HL-60/S4 treated with phorbol 12-myristate 13-acetate at 8.2 ng/mL for 4 days and 3 days (cell line): ENCODE measurements around the gene CDA.

Experiments used
- in situ Hi-C: fragments of 300-500 bp; cut with MboI; formaldehyde crosslinking; loops from 2 replicates; pipeline ENCODE4 v1.15.0; 2022; ENCODE audit warnings: low sequenced_read_pairs

The CDA gene

DNA sequence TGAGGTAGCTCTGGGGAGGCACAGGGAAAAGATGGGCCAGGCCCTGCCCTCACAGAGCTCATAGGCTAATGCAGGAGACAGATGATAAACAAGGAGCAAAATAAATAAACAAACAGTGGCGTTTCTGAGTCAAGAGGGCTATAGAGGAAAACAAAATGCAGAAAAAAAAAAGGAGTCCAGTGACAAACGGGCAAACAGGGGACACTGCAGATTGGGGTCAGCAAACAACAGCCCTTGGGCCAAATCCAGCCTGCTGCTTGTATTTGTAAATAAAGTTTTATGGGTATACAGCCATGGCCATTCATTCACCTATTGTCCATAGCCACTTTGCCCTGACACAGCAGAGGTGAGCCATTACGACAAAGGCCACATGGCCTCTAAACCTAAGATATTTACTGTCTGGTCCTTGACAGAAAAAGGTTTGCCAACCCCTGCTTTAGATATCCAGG, 25.3 kb downstream of the CDA start:
- in situ Hi-C loops = no loop called here

DNA sequence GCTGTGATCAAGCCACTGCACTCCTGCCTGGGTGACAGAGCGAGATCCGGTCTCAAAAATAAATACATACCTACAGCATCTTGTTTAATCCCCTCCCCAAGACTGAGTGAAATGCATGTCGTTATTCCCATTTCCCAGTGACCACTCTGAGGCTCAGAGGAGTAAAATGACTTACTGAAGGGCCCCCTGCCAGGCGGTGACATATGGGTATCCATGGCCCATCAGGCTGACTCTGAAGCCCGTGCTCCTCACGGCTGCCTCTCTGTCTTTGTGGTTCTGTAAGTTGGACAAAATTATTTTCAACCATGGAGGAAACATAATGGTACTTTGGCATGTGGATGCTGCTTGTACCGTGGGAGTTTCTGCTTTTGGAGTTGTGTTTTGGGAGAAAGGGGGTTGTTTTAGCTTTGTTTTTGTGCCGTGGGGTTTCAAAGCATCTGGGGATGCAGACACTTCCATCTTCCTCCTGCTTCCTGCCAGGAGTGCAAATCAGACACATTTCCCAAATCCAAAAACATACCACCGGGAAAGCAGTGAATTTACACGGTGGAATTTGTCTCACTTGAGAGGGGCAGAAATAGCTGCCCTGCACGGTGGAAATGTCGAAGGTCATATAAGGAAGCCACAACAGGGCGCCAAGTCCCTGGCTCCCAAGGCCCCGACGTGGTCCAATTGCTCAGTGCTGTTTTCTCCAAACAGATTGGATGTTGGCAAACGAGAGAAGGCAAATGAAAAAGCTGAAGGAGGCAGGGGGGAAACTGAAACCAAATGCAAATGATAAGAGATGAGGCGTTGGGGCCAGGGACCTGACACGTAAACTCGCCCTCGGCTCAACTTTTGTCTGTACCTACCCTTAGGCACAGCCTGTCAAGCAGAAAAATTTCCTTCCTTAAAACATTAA, 27.3 kb downstream of the CDA start:
- in situ Hi-C loops = no loop called here

DNA sequence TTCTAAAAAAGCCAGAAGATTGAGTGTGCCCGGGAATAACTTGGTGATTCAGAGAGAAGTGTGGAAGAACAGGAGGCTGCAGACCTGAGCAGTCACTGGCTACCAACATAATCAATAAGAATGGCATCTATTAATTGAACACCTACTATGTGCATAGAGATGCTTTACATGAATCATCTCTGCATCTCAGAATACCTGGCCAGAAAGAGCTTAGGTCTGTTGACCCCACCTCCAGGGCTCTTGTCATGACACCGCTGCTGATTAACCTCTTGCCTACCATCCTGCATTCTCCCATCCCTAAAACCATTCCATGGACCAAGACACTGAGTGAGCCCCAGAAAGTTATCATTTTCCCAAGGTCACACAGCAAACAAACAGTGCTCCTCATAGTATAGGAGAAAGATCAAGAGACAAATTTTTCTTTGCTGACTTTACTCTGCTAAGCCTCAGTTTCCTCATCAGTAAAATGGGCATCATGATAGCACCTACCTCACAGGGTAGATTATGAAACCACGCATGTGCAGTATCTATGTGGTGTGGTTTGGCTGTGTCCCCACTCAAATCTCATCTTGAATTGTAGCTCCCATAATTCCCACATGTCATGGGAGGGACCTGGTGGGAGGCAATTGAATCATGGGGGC, 28.1 kb downstream of the CDA start:
- in situ Hi-C loops = no loop called here

DNA sequence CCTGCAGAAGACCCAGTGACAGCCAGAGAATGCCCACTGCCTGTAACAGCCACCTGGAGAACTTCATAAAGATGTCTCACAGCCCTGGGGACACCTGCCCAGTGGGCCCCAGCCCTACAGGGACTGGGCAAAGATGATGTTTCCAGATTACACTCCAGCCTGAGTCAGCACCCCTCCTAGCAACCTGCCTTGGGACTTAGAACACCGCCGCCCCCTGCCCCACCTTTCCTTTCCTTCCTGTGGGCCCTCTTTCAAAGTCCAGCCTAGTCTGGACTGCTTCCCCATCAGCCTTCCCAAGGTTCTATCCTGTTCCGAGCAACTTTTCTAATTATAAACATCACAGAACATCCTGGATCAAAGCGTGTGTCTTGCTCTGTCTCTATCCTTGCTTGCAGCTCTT, 29.7 kb downstream of the CDA start:
- in situ Hi-C loops = no loop called here

DNA sequence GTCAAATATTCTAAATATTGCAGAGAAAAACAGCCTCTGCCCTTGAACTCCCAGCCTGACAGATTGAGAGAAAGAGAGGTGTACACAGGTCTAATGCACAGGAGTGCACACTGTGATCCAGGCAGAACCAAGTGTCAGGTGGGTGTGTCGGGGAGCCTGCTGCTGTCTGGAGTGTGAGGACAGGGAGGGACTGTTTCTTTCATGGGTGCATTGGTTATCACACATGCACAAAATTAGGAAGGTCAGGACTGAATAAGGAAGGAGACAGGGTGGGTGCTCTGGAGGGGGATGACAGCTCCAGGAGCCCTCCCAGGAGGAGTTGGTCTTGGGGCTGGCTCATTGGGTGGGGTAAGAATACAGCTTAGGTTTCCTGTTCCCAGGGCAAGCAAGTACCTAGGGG, 31.1 kb downstream of the CDA start:
- in situ Hi-C loops = no loop called here

DNA sequence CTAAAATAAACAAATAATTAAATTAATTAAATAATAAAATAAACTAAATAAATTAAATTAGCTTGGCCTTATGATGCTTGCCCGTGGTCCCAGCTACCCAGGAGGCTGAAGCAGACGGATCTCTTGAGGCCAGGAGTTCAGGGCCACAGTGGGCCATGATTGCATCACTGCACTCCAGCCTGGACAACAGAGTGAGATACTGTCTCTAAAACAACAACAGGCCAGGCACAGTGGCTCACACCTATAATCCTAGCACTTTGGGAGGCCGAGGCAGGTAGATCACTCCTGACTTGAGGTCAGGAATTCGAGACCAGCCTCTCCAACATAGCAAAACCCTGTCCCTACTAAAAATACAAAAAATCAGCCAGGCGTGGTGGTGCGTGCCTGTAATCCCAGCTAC, 32.1 kb downstream of the CDA start:
- in situ Hi-C loops = no loop called here

DNA sequence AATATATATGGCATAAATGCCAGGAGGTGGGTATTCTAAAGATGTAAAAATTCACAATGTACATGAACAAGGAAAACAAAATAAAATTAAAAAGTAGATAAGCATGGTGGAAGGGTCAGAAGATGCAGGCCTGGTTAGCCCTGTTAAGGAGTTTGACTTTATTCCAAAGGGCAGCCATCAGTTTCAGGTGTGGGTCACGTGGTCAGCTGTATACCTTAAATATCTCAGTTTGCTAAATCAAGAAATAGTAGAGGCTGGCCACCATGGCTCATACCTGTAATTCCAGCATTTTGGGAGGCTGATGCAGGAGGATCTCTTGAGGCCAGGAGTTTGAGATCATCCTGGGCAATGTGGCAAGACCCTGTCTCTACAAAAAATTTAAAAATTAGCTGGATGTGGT, 35.8 kb downstream of the CDA start:
- in situ Hi-C loops = no loop called here

DNA sequence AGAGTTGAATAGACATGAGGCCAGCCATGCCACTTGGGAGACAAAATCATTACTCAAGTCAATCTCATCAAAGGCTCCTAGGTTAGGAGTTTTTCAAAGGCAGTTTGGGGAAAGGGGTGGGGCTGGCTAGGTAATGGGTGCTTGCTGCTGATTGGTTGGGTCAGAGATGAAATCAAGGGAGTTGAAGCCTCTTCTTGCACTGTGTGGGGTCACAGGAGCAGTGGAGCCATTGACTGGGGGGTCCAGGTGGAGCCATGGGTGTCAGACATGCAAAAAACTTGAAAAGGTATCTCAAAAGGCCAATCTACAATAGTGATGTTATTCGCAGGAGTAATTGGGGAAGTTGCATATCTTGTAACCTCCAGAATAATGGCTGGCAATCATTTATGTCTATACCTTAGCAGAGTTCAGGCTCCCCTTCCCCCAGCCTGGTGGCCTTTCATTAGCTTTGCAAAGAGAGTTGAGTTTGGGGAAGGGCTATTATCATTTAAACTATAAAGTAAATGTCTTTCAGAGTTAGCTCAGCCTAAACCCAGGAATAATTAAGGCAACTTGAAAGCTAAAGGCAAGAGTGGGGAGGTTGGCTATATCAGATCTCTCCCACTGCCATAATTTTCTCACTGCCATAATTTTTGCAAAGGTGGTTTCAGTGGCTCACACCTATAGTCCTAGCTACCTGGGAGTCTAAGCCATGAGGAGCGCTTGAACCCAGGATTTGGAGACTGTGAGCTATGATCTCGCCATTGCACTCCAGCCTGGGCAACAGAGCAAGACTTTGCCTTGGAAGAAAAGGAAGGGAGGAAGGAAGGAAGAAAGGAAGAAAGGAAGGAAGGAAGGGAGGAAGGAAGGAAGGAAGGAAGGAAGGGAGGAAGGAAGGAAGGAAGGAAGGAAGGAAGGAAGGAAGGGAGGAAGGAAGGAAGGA, 36.5 kb downstream of the CDA start:
- in situ Hi-C loops = no loop called here

DNA sequence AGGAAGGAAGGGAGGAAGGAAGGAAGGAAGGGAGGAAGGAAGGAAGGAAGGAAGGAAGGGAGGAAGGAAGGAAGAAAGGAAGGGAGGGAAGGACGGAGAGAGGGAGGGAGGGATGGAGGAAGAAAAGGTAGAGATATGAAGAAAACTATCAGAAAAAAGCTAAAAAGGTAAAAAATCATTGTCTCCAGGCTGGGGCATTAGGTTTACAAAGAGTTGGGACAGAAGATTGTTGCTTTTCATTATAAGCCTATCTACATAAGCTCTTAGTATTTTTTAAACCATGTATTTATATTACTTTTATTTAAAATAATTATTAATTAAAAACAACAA, 37.2 kb downstream of the CDA start:
- in situ Hi-C loops = no loop called here

DNA sequence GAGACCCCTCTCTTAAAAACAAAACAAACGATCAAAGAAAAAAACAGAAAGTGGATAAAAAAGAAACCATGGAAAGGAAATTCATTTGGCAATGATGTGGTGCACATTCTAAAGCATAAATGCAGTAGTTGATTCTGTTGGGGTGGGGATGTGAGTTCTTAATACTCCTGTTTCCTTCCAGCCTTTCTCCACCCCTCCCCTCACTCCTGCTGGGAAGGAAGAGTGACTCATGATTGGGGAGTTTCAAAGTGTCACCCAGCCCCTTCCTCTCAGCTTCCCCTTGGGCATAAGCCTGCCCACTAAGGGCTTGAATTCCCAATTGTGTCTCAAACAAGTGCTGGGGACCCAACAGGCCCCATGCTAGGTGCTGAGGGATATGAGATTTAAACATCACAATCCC, 37.6 kb downstream of the CDA start:
- in situ Hi-C loops = no loop called here

DNA sequence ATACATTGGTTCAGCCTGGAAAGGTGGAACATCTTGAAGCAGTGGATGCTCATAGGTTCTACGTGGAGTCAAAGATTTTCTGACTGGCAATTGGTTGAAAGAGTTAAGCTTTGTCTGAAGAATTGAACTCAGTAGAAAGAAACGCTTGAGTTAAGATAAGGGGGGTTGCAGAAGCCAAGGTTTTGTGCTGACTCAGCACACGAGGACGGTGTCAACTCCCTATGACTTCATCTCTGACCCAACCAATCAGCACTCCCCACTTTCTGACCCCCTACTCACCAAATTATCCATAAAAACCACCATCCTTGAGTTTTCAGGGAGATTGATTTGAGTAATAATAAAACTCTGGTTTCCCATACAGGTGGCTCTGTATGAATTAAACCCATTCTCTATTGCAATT, 41.8 kb downstream of the CDA start:
- in situ Hi-C loops = no loop called here

DNA sequence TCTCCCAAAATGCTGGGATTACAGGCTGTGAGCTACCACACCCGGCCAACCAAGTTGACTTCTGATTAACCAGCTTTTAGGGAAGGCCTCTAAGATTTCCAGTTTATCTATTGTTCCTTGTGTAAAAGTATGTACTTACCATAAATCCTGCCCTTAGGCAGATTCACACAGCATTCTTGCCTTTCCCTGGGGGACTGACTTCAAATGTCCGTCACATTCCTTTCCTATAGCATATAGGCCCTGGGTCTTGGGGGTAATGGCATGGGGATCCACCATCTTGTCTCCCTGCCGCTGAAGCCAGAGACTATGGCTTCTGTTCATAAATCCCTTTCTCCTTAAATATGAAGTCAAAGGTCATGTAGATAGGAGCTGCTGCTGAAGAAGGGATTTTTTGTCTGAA, 43.5 kb downstream of the CDA start:
- in situ Hi-C loops = no loop called here

DNA sequence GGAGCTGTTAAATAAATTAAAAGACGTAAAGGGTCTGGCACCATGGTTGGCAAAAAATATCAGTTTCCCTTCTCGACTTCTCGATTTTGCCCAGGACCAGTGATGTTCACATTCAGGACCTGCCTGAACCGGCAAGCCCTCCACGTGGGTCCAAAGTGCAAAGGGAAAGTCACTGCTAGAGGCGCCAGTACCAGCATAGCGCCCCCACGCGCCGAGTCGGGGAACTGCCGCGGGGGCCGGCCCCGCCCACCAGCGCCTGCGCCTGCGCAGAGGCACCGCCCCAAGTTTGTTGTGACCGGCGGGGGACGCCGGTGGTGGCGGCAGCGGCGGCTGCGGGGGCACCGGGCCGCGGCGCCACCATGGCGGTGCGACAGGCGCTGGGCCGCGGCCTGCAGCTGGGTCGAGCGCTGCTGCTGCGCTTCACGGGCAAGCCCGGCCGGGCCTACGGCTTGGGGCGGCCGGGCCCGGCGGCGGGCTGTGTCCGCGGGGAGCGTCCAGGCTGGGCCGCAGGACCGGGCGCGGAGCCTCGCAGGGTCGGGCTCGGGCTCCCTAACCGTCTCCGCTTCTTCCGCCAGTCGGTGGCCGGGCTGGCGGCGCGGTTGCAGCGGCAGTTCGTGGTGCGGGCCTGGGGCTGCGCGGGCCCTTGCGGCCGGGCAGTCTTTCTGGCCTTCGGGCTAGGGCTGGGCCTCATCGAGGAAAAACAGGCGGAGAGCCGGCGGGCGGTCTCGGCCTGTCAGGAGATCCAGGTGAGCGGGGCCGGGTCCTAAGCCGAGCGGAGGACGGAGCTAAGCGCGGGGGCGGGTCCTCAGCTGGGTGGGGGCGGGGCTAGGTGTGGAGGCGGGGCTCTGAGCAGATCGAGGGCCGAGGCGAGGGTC, 44.5 kb downstream of the CDA start, which contains the start of gene PINK1:
PINK1 (plus strand) TSS at position 269 of the 875 bp plus-strand sequence; CDS start at position 360, 91 bp downstream.
- in situ Hi-C loops = no loop called here

DNA sequence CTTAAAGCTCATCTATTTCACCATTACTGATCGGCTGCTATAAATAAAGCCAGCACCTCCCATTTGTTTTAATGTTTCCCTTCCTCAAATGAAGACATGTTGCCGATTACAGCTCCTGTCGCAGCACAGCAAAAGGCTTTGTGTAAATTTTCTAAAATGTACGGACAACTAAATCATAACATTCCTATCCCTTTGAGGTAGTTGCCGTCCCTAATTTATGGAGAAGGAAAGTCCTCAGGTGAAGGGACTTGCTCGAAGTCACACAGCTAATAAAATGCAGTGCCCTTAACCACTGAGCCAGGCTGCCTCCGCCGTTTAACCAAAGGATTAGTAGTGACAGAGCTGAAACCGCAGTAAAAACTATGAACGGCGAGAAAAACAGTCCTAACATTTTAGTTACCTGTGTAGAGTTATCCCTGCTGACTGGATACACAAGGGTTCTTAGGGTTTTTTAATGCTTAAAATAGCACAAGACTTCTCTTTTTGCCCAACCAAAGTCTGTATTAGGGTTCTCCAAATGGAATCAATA, 45.2 kb downstream of the CDA start:
- in situ Hi-C loops = no loop called here

DNA sequence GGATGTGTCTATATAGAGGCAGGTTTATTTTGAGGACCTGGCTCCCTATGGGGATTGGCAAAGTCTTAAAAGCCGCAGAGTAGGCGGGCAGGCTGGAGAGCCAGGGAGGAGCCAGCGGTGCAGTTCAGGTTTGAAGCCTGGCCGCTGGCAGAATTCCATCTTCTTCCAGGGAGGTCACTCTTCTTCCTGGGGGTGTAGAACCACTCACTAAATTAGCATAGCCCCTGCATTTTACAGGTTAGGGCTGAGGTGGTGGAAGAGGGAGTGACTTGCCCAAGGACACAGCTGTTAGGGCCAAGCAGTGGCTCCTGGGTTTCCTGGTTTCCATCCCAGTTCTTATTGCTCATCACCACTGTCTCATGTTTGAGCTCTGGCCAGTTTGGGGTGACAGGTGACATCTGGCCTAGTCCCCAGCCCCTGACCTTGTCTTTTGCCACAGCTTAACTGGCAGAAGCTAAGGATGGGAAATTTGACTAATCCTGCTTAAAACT, 45.7 kb downstream of the CDA start:
- in situ Hi-C loops = loop anchor here (5.0 kb wide), 1 partner anchor 112 kb away; no protein-coding TSS in a partner anchor

DNA sequence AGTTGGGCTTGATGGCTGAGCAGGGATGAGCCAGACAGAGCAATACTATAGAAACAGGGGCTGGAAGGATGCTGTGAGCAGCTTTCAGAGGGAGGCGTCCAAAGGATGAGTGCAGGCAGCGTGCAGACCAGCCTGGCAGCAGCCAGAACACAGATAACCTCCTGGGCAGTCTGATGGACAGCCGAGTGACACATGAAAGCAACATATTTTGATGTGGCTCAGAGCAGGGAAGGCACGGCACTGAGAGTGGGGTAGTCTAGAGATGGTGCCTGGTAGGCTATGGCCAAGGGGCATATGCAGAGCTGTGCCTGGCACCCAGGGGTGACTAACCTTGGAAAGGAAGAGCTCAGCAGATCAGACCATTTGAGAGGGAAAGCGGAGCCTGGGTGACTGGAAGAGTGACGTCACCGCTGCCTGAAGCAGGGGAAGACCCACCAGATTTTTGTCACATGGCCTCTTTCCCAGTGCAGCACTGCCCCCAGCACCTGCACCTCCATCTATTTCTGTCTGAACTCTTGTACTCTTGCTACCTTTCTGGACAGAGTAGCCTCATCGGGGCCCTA, 48.0 kb downstream of the CDA start:
- in situ Hi-C loops = loop anchor here (5.0 kb wide), 1 partner anchor 115 kb away; no protein-coding TSS in a partner anchor

DNA sequence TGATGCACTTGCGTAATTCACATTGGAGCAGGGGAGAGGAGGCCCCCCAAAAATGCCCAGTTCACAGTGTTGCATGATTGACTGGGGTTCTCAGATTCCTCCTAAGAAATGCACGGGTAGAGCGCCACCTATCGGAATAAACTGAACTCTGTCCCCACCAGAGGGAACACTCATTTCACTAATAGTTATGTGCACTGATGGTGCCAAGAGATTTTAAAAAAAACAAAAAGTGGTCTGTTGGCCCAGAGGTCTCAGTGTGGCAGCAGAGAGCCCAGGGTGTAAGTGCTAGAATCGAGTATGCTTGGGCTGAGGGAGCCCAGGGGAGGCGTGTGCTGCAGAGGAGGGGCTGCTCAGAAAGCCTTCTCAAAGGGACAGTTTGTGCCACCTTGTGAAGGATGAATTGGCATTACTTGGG, 51.3 kb downstream of the CDA start:
- in situ Hi-C loops = loop anchor here (10.0 kb wide), 1 partner anchor 65 kb away; no protein-coding TSS in a partner anchor

DNA sequence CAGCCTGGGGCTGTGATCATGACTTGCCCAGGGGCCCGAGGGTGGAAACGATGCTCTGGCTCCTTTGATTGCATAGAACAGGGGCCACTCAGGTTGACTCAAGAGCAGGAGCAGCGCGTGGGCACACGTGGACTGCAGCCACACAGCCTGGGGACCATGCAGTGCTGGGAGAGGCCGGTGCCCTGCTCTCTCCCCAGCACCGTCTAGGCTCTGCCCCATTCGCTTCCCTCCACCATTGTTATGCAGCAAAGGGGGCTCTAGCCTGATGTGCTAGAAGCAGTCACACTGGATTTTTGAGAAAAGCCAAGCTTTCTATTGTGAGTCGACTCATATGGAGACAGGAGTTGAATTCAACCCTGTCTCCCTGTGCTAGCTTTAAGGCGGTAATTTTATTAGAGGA, 53.1 kb downstream of the CDA start:
- in situ Hi-C loops = loop anchor here (10.0 kb wide), 1 partner anchor 67 kb away; no protein-coding TSS in a partner anchor

DNA sequence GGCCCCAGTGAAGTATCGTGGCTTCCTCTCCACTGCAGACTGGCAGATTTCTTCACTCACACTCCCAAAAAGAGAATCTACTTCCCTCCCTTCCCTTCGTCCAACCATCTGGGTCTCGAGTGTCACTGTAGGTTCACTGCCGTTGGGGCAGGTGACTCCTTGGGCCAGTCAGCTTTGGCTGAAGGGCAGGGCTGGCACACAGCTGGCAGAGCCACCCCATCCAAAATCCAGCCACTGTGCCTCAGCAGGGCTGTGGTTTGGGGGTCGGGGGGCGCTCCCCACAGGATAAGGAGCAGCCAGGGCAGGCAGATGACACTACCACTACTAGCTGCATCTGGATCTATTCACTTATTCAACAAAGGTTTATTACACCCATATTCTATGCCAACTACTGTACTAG, 54.2 kb downstream of the CDA start:
- in situ Hi-C loops = loop anchor here (10.0 kb wide), 1 partner anchor 68 kb away; no protein-coding TSS in a partner anchor
